ENCODE measurements around the gene EPHA7. TPM values are rescaled to one million over a fixed set of nuclear protein-coding genes. Genes with fewer than 3 reads are reported as not detected.

The EPHA7 gene
- total RNA-seq, 1 experiment from 2014 or later, result 9.6 TPM

DNA sequence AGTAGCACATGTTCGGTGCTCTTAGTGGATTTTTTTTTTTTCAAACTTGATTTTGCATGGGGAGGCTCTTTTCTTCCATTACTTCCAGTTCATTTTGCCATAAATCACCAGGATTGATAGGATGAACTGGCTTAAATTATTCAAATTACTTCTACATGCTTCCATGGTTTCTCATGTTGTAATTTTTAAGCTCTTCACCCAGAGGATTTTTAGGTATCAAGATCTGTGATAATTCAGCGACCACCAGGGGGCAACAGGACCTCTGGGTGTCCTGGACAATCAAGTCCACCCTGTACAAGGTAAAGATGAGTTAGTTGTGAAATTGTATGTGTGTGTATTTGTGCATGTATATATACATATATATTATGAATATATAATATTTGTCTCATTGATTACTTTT, 4.2 kb upstream of the EPHA7 start:
- H3K27me3 Mint-ChIP-seq (ENCODE audit: low read depth), result peaks cover 10% of the 10 kb centered on the region; the same call in 1 of the 2 replicates
- H3K27ac Mint-ChIP-seq, result no peak overlapping the region
- H3K4me1 Mint-ChIP-seq, result peaks cover 16% of the 10 kb centered on the region
- no peaks in the 10 kb centered on the region for H3K9me3 Mint-ChIP-seq
- TF ChIP-seq, protein P1, sequence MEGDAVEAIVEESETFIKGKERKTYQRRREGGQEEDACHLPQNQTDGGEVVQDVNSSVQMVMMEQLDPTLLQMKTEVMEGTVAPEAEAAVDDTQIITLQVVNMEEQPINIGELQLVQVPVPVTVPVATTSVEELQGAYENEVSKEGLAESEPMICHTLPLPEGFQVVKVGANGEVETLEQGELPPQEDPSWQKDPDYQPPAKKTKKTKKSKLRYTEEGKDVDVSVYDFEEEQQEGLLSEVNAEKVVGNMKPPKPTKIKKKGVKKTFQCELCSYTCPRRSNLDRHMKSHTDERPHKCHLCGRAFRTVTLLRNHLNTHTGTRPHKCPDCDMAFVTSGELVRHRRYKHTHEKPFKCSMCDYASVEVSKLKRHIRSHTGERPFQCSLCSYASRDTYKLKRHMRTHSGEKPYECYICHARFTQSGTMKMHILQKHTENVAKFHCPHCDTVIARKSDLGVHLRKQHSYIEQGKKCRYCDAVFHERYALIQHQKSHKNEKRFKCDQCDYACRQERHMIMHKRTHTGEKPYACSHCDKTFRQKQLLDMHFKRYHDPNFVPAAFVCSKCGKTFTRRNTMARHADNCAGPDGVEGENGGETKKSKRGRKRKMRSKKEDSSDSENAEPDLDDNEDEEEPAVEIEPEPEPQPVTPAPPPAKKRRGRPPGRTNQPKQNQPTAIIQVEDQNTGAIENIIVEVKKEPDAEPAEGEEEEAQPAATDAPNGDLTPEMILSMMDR (IDR thresholded peaks at IDR 0.05), result peak; percentile 39; the same call in 1 of the 2 replicates
- no peak for TF ChIP-seq ZNF671 (CRISPR knock-in tag; IDR thresholded peaks at IDR 0.05)
- ATAC-seq (no peak), DNase-seq (ENCODE audit: low spot score) (peak; percentile 60)
- no peaks in the 10 kb centered on the region for H3K36me3 Mint-ChIP-seq
- ChIA-PET CTCF (interaction anchor here (0.6 to 2.3 kb wide), 53 partner anchors 8 to 831 kb away, joined by 3 to 22 read pairs (median 3); no protein-coding TSS in a partner anchor), POLR2A (interaction anchor here (0.6 kb wide), 1 partner anchor 379 kb away, joined by 3 read pairs; no protein-coding TSS in a partner anchor)
- H3K4me3 Mint-ChIP-seq, result no peak overlapping the region

- Mint-ChIP-seq H3K36me3 (no peaks in the 10 kb centered on the region), H3K4me3 (peak overlapping the region; percentile 100), H3K27me3 (ENCODE audit: low read depth) (peaks cover 36% of the 10 kb centered on the region), H3K4me1 (peaks cover 26% of the 10 kb centered on the region), H3K27ac (peak overlapping the region; percentile 95), H3K9me3 (no peaks in the 10 kb centered on the region)
- TF ChIP-seq ZNF232 (CRISPR knock-in tag; IDR thresholded peaks at IDR 0.05) (no peak), FOXK1 (CRISPR knock-in tag; IDR thresholded peaks at IDR 0.05) (no peak), ESRRA (CRISPR knock-in tag; IDR thresholded peaks at IDR 0.05; ENCODE audit: borderline replicate concordance) (no peak), SP1 (CRISPR knock-in tag; conservative IDR thresholded peaks at IDR 0.05) (no peak), ZNF532 (CRISPR knock-in tag; IDR thresholded peaks at IDR 0.05; ENCODE audit: borderline replicate concordance) (no peak), NR3C1 (CRISPR knock-in tag; conservative IDR thresholded peaks at IDR 0.05; ENCODE audit: low read depth) (no peak), ZNF423 (CRISPR knock-in tag; IDR thresholded peaks at IDR 0.05) (no peak), NR2C2 (CRISPR knock-in tag; IDR thresholded peaks at IDR 0.05) (no peak)
- TF ChIP-seq, protein P2, sequence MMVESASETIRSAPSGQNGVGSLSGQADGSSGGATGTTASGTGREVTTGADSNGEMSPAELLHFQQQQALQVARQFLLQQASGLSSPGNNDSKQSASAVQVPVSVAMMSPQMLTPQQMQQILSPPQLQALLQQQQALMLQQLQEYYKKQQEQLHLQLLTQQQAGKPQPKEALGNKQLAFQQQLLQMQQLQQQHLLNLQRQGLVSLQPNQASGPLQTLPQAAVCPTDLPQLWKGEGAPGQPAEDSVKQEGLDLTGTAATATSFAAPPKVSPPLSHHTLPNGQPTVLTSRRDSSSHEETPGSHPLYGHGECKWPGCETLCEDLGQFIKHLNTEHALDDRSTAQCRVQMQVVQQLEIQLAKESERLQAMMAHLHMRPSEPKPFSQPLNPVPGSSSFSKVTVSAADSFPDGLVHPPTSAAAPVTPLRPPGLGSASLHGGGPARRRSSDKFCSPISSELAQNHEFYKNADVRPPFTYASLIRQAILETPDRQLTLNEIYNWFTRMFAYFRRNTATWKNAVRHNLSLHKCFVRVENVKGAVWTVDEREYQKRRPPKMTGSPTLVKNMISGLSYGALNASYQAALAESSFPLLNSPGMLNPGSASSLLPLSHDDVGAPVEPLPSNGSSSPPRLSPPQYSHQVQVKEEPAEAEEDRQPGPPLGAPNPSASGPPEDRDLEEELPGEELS (CRISPR knock-in tag; IDR thresholded peaks at IDR 0.05), result no peak
- TF ChIP-seq, protein P3, sequence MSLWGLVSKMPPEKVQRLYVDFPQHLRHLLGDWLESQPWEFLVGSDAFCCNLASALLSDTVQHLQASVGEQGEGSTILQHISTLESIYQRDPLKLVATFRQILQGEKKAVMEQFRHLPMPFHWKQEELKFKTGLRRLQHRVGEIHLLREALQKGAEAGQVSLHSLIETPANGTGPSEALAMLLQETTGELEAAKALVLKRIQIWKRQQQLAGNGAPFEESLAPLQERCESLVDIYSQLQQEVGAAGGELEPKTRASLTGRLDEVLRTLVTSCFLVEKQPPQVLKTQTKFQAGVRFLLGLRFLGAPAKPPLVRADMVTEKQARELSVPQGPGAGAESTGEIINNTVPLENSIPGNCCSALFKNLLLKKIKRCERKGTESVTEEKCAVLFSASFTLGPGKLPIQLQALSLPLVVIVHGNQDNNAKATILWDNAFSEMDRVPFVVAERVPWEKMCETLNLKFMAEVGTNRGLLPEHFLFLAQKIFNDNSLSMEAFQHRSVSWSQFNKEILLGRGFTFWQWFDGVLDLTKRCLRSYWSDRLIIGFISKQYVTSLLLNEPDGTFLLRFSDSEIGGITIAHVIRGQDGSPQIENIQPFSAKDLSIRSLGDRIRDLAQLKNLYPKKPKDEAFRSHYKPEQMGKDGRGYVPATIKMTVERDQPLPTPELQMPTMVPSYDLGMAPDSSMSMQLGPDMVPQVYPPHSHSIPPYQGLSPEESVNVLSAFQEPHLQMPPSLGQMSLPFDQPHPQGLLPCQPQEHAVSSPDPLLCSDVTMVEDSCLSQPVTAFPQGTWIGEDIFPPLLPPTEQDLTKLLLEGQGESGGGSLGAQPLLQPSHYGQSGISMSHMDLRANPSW (CRISPR knock-in tag; conservative IDR thresholded peaks at IDR 0.05; ENCODE audit: low read depth), result no peak
- ATAC-seq, result no peak
- ChIA-PET POLR2A (interaction anchor here (0.5 to 1.4 kb wide), 5 partner anchors 17 to 574 kb away, joined by 3 to 5 read pairs (median 4); no protein-coding TSS in a partner anchor), CTCF (interaction anchor here (0.8 to 1.9 kb wide), 6 partner anchors 11 to 834 kb away, joined by 3 to 6 read pairs (median 4); no protein-coding TSS in a partner anchor)
- no peak for DNase-seq (ENCODE audit: low spot score)
Measured at GRCh38 chr6:93420163-93420795, 920 bp upstream of the EPHA7 start.
